Measurements from ENCODE around the gene ZDHHC5.

The ZDHHC5 gene

DNA sequence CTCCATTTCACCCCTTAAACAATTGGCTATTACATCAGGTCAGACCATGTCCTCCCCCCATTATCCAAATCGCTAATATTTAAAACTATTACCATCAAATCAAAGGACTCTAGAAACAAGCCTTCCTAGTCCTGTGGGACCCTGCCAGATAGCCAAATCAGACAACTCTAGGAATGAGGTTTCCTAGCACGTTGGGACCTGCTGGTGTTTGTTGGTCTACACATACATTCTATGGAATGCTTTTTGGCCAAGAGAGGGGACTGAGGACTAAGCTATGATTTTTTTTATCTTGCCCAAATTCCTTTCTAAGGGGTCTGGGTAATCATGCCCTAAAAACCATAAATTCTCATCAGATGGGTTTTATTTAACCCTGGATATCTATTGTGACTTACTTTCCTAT lies 59.3 kb downstream of the ZDHHC5 start:
- no peak overlapping the region for H3K27ac ChIP-seq (ENCODE audit: low read length)
- no peaks in the 10 kb centered on the region for H3K9me3 ChIP-seq (ENCODE audit: insufficient read depth, low read length, severe bottlenecking)
- H3K79me2 ChIP-seq (ENCODE audit: insufficient read depth, low read length): peaks cover 96% of the 10 kb centered on the region
- no peak overlapping the region for H2AFZ ChIP-seq (ENCODE audit: low read depth, low read length)
- peaks cover 23% of the 10 kb centered on the region for H3K36me3 ChIP-seq (ENCODE audit: insufficient read depth, low read length)
- no peak overlapping the region for H3K4me3 ChIP-seq (ENCODE audit: low read depth in 1 of 2, low read length in 2 of 2)
- TF ChIP-seq EZH2 (IDR thresholded peaks at IDR 0.05; ENCODE audit: borderline replicate concordance, low read depth, low read length, severe bottlenecking): no peak
- H3K4me1 ChIP-seq (ENCODE audit: insufficient read depth, low read length): no peaks in the 10 kb centered on the region
- DNase-seq: no peak
- no peak overlapping the region for H3K9ac ChIP-seq (ENCODE audit: low read depth, low read length)
- no peak overlapping the region for H3K4me2 ChIP-seq (ENCODE audit: insufficient read depth, low read length)
- no peak for ATAC-seq (ENCODE audit: insufficient read depth, low read depth)
- H3K27me3 ChIP-seq (ENCODE audit: insufficient read depth, low read length, poor library complexity): no peaks in the 10 kb centered on the region
- peaks cover 38% of the 10 kb centered on the region; the same call in 1 of the 2 replicates for H4K20me1 ChIP-seq (ENCODE audit: insufficient read depth, low read length)

DNA sequence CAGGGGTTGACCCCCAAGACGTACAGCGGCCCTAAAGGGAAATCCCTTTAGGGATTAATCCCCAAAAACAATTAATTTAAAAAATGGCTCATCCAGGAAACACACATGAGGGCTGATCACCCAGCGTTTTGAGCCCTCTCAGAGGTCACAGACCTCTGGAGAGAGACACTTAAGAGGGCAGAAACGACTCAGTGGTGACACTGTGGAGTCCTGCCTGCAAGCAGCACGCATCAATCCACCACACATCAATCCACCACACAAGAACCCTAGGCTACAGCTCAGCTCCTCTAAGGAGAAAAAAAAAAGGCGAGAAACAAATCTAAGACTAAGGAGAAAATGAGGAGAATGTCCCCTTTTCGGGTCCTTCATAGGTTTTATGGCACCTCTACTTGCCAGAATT lies 60.9 kb downstream of the ZDHHC5 start:
- H3K27me3 ChIP-seq (ENCODE audit: insufficient read depth, low read length, poor library complexity): no peaks in the 10 kb centered on the region
- TF ChIP-seq, protein P1, sequence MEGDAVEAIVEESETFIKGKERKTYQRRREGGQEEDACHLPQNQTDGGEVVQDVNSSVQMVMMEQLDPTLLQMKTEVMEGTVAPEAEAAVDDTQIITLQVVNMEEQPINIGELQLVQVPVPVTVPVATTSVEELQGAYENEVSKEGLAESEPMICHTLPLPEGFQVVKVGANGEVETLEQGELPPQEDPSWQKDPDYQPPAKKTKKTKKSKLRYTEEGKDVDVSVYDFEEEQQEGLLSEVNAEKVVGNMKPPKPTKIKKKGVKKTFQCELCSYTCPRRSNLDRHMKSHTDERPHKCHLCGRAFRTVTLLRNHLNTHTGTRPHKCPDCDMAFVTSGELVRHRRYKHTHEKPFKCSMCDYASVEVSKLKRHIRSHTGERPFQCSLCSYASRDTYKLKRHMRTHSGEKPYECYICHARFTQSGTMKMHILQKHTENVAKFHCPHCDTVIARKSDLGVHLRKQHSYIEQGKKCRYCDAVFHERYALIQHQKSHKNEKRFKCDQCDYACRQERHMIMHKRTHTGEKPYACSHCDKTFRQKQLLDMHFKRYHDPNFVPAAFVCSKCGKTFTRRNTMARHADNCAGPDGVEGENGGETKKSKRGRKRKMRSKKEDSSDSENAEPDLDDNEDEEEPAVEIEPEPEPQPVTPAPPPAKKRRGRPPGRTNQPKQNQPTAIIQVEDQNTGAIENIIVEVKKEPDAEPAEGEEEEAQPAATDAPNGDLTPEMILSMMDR (IDR thresholded peaks at IDR 0.05; ENCODE audit: borderline replicate concordance, extremely low read depth, low read length, poor library complexity, severe bottlenecking): no peak
- TF ChIP-seq EZH2 (IDR thresholded peaks at IDR 0.05; ENCODE audit: borderline replicate concordance, low read depth, low read length, severe bottlenecking): no peak
- ATAC-seq (ENCODE audit: insufficient read depth, low read depth) (no peak), DNase-seq (no peak)
- no peak overlapping the region for H3K9ac ChIP-seq (ENCODE audit: low read depth, low read length)
- no peak overlapping the region for H3K4me2 ChIP-seq (ENCODE audit: insufficient read depth, low read length)
- H3K9me3 ChIP-seq (ENCODE audit: insufficient read depth, low read length, severe bottlenecking): no peaks in the 10 kb centered on the region
- H3K4me1 ChIP-seq (ENCODE audit: insufficient read depth, low read length): no peaks in the 10 kb centered on the region
- no peak overlapping the region for H2AFZ ChIP-seq (ENCODE audit: low read depth, low read length)
- peaks cover 26% of the 10 kb centered on the region for H3K36me3 ChIP-seq (ENCODE audit: insufficient read depth, low read length)
- no peak overlapping the region for H3K27ac ChIP-seq (ENCODE audit: low read length)
- H4K20me1 ChIP-seq (ENCODE audit: insufficient read depth, low read length): peaks cover 36% of the 10 kb centered on the region; the same call in 1 of the 2 replicates
- H3K79me2 ChIP-seq (ENCODE audit: insufficient read depth, low read length): peaks cover 97% of the 10 kb centered on the region
- no peak overlapping the region for H3K4me3 ChIP-seq (ENCODE audit: low read depth in 1 of 2, low read length in 2 of 2)

DNA sequence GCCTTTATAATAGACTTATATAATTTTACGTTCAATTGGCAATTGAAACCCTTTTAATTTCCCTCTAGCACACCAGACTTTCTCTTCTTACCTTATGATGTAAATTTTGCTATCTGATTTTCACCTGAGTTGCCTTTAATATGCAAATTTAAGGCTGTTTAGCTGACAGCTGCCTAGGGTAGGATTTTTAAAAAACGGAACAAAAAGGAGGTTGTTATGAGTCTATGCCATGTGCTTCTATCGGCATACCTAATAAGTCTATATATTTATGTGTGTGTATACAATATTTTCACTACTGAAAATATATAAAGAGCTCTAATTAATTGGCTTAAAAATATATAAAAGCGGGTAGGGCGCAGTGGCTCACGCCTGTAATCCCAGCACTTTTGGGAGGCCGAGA lies 61.6 kb downstream of the ZDHHC5 start:
- TF ChIP-seq, protein P1 (IDR thresholded peaks at IDR 0.05; ENCODE audit: borderline replicate concordance, extremely low read depth, low read length, poor library complexity, severe bottlenecking): no peak
- TF ChIP-seq EZH2 (IDR thresholded peaks at IDR 0.05; ENCODE audit: borderline replicate concordance, low read depth, low read length, severe bottlenecking): no peak
- no peak overlapping the region for H3K9ac ChIP-seq (ENCODE audit: low read depth, low read length)
- no peaks in the 10 kb centered on the region for H3K27me3 ChIP-seq (ENCODE audit: insufficient read depth, low read length, poor library complexity)
- H3K4me3 ChIP-seq (ENCODE audit: low read depth in 1 of 2, low read length in 2 of 2): no peak overlapping the region
- no peak for DNase-seq
- H3K4me1 ChIP-seq (ENCODE audit: insufficient read depth, low read length): no peaks in the 10 kb centered on the region
- peaks cover 97% of the 10 kb centered on the region for H3K79me2 ChIP-seq (ENCODE audit: insufficient read depth, low read length)
- no peak overlapping the region for H2AFZ ChIP-seq (ENCODE audit: low read depth, low read length)
- H3K36me3 ChIP-seq (ENCODE audit: insufficient read depth, low read length): peaks cover 26% of the 10 kb centered on the region
- H3K9me3 ChIP-seq (ENCODE audit: insufficient read depth, low read length, severe bottlenecking): no peaks in the 10 kb centered on the region
- ATAC-seq (ENCODE audit: insufficient read depth, low read depth): no peak
- no peak overlapping the region for H3K27ac ChIP-seq (ENCODE audit: low read length)
- peaks cover 30% of the 10 kb centered on the region; the same call in 1 of the 2 replicates for H4K20me1 ChIP-seq (ENCODE audit: insufficient read depth, low read length)
- H3K4me2 ChIP-seq (ENCODE audit: insufficient read depth, low read length): no peak overlapping the region

DNA sequence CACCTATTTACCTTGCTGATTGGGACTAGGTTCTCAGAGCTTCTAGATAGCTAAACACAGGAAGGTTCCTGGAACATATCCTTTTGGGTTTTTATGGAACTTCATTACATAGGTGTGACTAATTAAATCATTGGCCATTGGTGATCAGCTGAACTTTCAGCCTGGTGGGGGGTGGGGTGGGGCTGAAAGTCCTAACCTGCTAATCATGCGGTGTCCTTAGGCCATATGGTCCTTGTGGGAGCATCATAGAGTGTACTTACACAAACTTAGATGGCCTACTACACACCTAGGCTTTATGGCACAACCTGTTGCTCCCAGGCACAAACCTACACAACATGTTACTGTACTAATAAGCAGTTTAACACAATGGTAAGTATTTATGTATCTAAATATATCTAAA lies 64.7 kb downstream of the ZDHHC5 start:
- DNase-seq (no peak), ATAC-seq (ENCODE audit: insufficient read depth, low read depth) (no peak)
- H3K9me3 ChIP-seq (ENCODE audit: insufficient read depth, low read length, severe bottlenecking): no peaks in the 10 kb centered on the region
- H3K9ac ChIP-seq (ENCODE audit: low read depth, low read length): no peak overlapping the region
- peaks cover 90% of the 10 kb centered on the region for H3K79me2 ChIP-seq (ENCODE audit: insufficient read depth, low read length)
- H3K4me3 ChIP-seq (ENCODE audit: low read depth in 1 of 2, low read length in 2 of 2): no peak overlapping the region
- peaks cover 20% of the 10 kb centered on the region; the same call in 1 of the 2 replicates for H4K20me1 ChIP-seq (ENCODE audit: insufficient read depth, low read length)
- H3K27ac ChIP-seq (ENCODE audit: low read length): no peak overlapping the region
- no peak overlapping the region for H3K4me2 ChIP-seq (ENCODE audit: insufficient read depth, low read length)
- H2AFZ ChIP-seq (ENCODE audit: low read depth, low read length): no peak overlapping the region
- H3K27me3 ChIP-seq (ENCODE audit: insufficient read depth, low read length, poor library complexity): no peaks in the 10 kb centered on the region
- no peaks in the 10 kb centered on the region for H3K4me1 ChIP-seq (ENCODE audit: insufficient read depth, low read length)
- no peak for TF ChIP-seq EZH2 (IDR thresholded peaks at IDR 0.05; ENCODE audit: borderline replicate concordance, low read depth, low read length, severe bottlenecking)
- TF ChIP-seq, protein P1 (IDR thresholded peaks at IDR 0.05; ENCODE audit: borderline replicate concordance, extremely low read depth, low read length, poor library complexity, severe bottlenecking): no peak
- peaks cover 21% of the 10 kb centered on the region for H3K36me3 ChIP-seq (ENCODE audit: insufficient read depth, low read length)

Data from DND-41 (cell line).